K562 (cell line): ENCODE data around the gene TSR3.

ENCODE experiments used
- EP300 ChIP-seq: IDR thresholded peaks from 2 replicates; pipeline ENCODE4 v1.6.1; 2012; ENCODE audit warnings: low read length, improper control_type of control experiment
- POLR2G ChIP-seq: fragments of 200-400 bp; formaldehyde crosslinking; IDR thresholded peaks from 2 replicates; pipeline ENCODE4 v1.6.1; 2017; ENCODE audit warnings: low read depth, mild to moderate bottlenecking, antibody characterized with exemption, low read length, moderate library complexity
- SIN3A ChIP-seq, 2 experiments: fragments of 150-350 bp in 1 of 2; IDR thresholded peaks; 2 replicates each; pipeline ENCODE4 v1.6.1; 2011 to 2016; ENCODE audit warnings: borderline replicate concordance in 2 of 2, low read depth in 2 of 2, low read length in 2 of 2, mild to moderate bottlenecking in 2 of 2, moderate library complexity in 2 of 2; ENCODE audit not compliant: control insufficient read depth in 1 of 2
- SIN3B ChIP-seq: fragments of 450-650 bp; IDR thresholded peaks from 2 replicates; pipeline ENCODE4 v1.6.1; 2017; ENCODE audit warnings: low read depth, mild to moderate bottlenecking, moderate library complexity
- SP1 ChIP-seq: sonication (generic); formaldehyde crosslinking; IDR thresholded peaks from 2 replicates; pipeline ENCODE4 v1.8.1; 2022; ENCODE audit warnings: mild to moderate bottlenecking, missing genetic modification reagents
- TEAD4 ChIP-seq, 2 experiments: sonication (generic) in 1 of 2; formaldehyde crosslinking in 1 of 2; IDR thresholded peaks; 2 replicates each; pipeline versions ENCODE4 v1.6.1 to v1.8.0; 2012 to 2022; ENCODE audit warnings: borderline replicate concordance in 1 of 2, inconsistent platforms in 1 of 2, low read length in 1 of 2, mild to moderate bottlenecking in 1 of 2, missing genetic modification reagents in 1 of 2
- ZBTB26 ChIP-seq: fragments of 450-650 bp; formaldehyde crosslinking; IDR thresholded peaks from 2 replicates; pipeline ENCODE4 v1.4.0; 2022; ENCODE audit warnings: missing genetic modification characterization
- ZMIZ1 ChIP-seq, 2 experiments: fragments of 150-350 bp in 1 of 2; IDR thresholded peaks; 2 replicates each; pipeline ENCODE4 v1.6.1; 2012 to 2016; ENCODE audit warnings: low read depth in 2 of 2, low read length in 2 of 2, mild to moderate bottlenecking in 1 of 2, moderate library complexity in 1 of 2
- ZNF232 ChIP-seq: sonication (generic); formaldehyde crosslinking; IDR thresholded peaks from 2 replicates; pipeline ENCODE4 v1.8.0; 2022; ENCODE audit warnings: mild to moderate bottlenecking, missing genetic modification reagents
- ZNF253 ChIP-seq: fragments of 250-450 bp; sonication (Bioruptor Pico); conservative IDR thresholded peaks from 2 replicates; pipeline ENCODE4 v1.6.1; 2021; ENCODE audit warnings: mild to moderate bottlenecking
- ZNF740 ChIP-seq, 3 experiments: fragments of 200-800 bp in 1 of 3; sonication (Bioruptor generic) in 1 of 3; sonication (generic) in 1 of 3; formaldehyde crosslinking in 1 of 3; IDR thresholded peaks; 2 replicates each; pipeline versions ENCODE4 v1.6.1 to v1.8.0; 2016 to 2022; ENCODE audit warnings: mild to moderate bottlenecking in 2 of 3, missing compliant biosample characterization in 2 of 3, missing genetic modification characterization in 2 of 3, missing genetic modification reagents in 1 of 3

- TF ChIP-seq SIN3B, result no peak
- TF ChIP-seq ZNF253, result no peak
- TF ChIP-seq ZBTB26 (CRISPR knock-in tag), result no peak
- TF ChIP-seq ZNF232, result no peak
- no peak for TF ChIP-seq SIN3A (IDR thresholded peaks at IDR 0.05; ENCODE audit: borderline replicate concordance in 2 of 2, control insufficient read depth in 1 of 2, low read depth in 2 of 2, low read length in 2 of 2)
- TF ChIP-seq SP1, result no peak
- no peak for TF ChIP-seq EP300
- TF ChIP-seq TEAD4 (IDR thresholded peaks at IDR 0.05; ENCODE audit: low read length), result no peak
- TF ChIP-seq TEAD4 (CRISPR knock-in tag; IDR thresholded peaks at IDR 0.05; ENCODE audit: borderline replicate concordance), result no peak
- 0 out of 2 replicates have a peak, but pooled peaks have one; percentile 17 for TF ChIP-seq POLR2G
- TF ChIP-seq ZNF740 (CRISPR knock-in tag; IDR thresholded peaks at IDR 0.05), result no peak
- TF ChIP-seq ZNF740 (tag; IDR thresholded peaks at IDR 0.05), result no peak
- no peak for TF ChIP-seq ZMIZ1 (IDR thresholded peaks at IDR 0.05; ENCODE audit: low read depth in 2 of 2, low read length in 2 of 2)
Measured at GRCh38 chr16:1372292-1372950, 20.7 kb upstream of the TSR3 start.
